H9 (cell line): ENCODE data around the gene ANKRD34A. TPM values are rescaled to one million over a fixed set of nuclear protein-coding genes. Genes with fewer than 3 reads are reported as not detected.

Source experiments
- DNase-seq: peaks from one replicate; pipeline ENCODE4 v3.0.0-alpha.2; 2017
- H2AFZ ChIP-seq: one replicate; pipeline ENCODE4 v1.6.1; 2013; ENCODE audit warnings: mild to moderate bottlenecking, low read length, control low read depth, moderate library complexity
- H2AK5ac ChIP-seq: 2 replicates; pipeline ENCODE4 v1.6.1; 2013; ENCODE audit warnings: low read length, control low read depth, mixed read lengths; ENCODE audit not compliant: insufficient read length
- H2BK120ac ChIP-seq: one replicate; pipeline ENCODE4 v1.6.1; 2013; ENCODE audit warnings: low read depth, mild to moderate bottlenecking, low read length, control low read depth, inconsistent platforms; ENCODE audit not compliant: poor library complexity, severe bottlenecking
- H2BK12ac ChIP-seq: 2 replicates; pipeline ENCODE4 v1.6.1; 2013; ENCODE audit warnings: low read length, control low read depth, mixed read lengths, low read depth; ENCODE audit not compliant: insufficient read length
- H2BK15ac ChIP-seq: 2 replicates; pipeline ENCODE4 v1.6.1; 2013; ENCODE audit warnings: low read depth, low read length, control low read depth
- H2BK20ac ChIP-seq: one replicate; pipeline ENCODE4 v1.6.1; 2013; ENCODE audit warnings: low read depth, mild to moderate bottlenecking, low read length, control low read depth, inconsistent platforms; ENCODE audit not compliant: poor library complexity, severe bottlenecking
- H2BK5ac ChIP-seq: 2 replicates; pipeline ENCODE4 v1.6.1; 2013; ENCODE audit warnings: low read length, control low read depth, mixed read lengths; ENCODE audit not compliant: insufficient read length
- H3K14ac ChIP-seq: 2 replicates; pipeline ENCODE4 v1.6.1; 2013; ENCODE audit warnings: low read length, control low read depth; ENCODE audit not compliant: insufficient read depth
- H3K18ac ChIP-seq: 2 replicates; pipeline ENCODE4 v1.6.1; 2013; ENCODE audit warnings: low read depth, mild to moderate bottlenecking, mixed read lengths, low read length, control low read depth; ENCODE audit not compliant: insufficient read length
- H3K23ac ChIP-seq: 2 replicates; pipeline ENCODE4 v1.6.1; 2013; ENCODE audit warnings: low read length, control low read depth, mixed read lengths, low read depth; ENCODE audit not compliant: insufficient read length
- H3K23me2 ChIP-seq: 2 replicates; pipeline ENCODE4 v1.6.1; 2013; ENCODE audit warnings: low read depth, mild to moderate bottlenecking, mixed read lengths, low read length, control low read depth; ENCODE audit not compliant: insufficient read length, poor library complexity, severe bottlenecking
- H3K27ac ChIP-seq: 2 replicates; pipeline ENCODE4 v1.5.1; 2013; ENCODE audit warnings: low read length, control low read depth, mixed read lengths, low read depth; ENCODE audit not compliant: insufficient read length
- H3K27me3 ChIP-seq: 2 replicates; pipeline ENCODE4 v1.6.1; 2013; ENCODE audit warnings: low read length, control low read depth, inconsistent platforms; ENCODE audit not compliant: insufficient read depth
- H3K4ac ChIP-seq: 2 replicates; pipeline ENCODE4 v1.6.1; 2013; ENCODE audit warnings: low read depth, mild to moderate bottlenecking, control low read depth, inconsistent platforms, low read length, moderate library complexity
- H3K4me1 ChIP-seq: 2 replicates; pipeline ENCODE4 v1.6.1; 2013; ENCODE audit warnings: low read length, control low read depth, inconsistent platforms; ENCODE audit not compliant: insufficient read depth
- H3K4me2 ChIP-seq: 2 replicates; pipeline ENCODE4 v1.6.1; 2013; ENCODE audit warnings: low read length, control low read depth, mixed read lengths; ENCODE audit not compliant: insufficient read length, insufficient read depth
- H3K56ac ChIP-seq: 2 replicates; pipeline ENCODE4 v1.6.1; 2013; ENCODE audit warnings: low read depth, mild to moderate bottlenecking, mixed read lengths, low read length, control low read depth; ENCODE audit not compliant: insufficient read length
- H3K79me1 ChIP-seq: 2 replicates; pipeline ENCODE4 v1.6.1; 2013; ENCODE audit warnings: low read depth, mild to moderate bottlenecking, moderate library complexity, low read length, control low read depth, inconsistent platforms; ENCODE audit not compliant: insufficient read depth, poor library complexity, severe bottlenecking
- H3K79me2 ChIP-seq: 2 replicates; pipeline ENCODE4 v1.6.1; 2013; ENCODE audit warnings: low read length, control low read depth, inconsistent platforms; ENCODE audit not compliant: insufficient read depth
- H3K9ac ChIP-seq: 2 replicates; pipeline ENCODE4 v1.6.1; 2013; ENCODE audit warnings: low read length, control low read depth, mixed read lengths; ENCODE audit not compliant: insufficient read length; ENCODE audit errors: extremely low read depth
- H3K9me3 ChIP-seq: one replicate; pipeline ENCODE4 v1.6.1; 2013; ENCODE audit warnings: low read depth, low read length, inconsistent platforms; ENCODE audit not compliant: control insufficient read depth
- H3T11ph ChIP-seq: one replicate; pipeline ENCODE4 v1.6.1; 2013; ENCODE audit warnings: mild to moderate bottlenecking, low read length, control low read depth, inconsistent platforms
- H4K20me1 ChIP-seq: one replicate; pipeline ENCODE4 v1.6.1; 2013; ENCODE audit not compliant: control insufficient read depth, insufficient read length, insufficient read depth
- H4K5ac ChIP-seq: 2 replicates; pipeline ENCODE4 v1.6.1; 2013; ENCODE audit warnings: low read depth, mild to moderate bottlenecking, mixed read lengths, low read length, control low read depth; ENCODE audit not compliant: insufficient read length
- H4K8ac ChIP-seq: replicated peaks from 2 replicates; pipeline ENCODE4 v1.6.1; 2013; ENCODE audit warnings: low read length, control low read depth, mixed read lengths, low read depth; ENCODE audit not compliant: insufficient read length
- H4K91ac ChIP-seq: 2 replicates; pipeline ENCODE4 v1.6.1; 2013; ENCODE audit warnings: low read depth, mild to moderate bottlenecking, moderate library complexity, mixed read lengths, low read length, control low read depth; ENCODE audit not compliant: insufficient read length
- H3K27ac Mint-ChIP-seq, 3 experiments: 2 replicates in 2 of 3; 3 replicates in 1 of 3; pipeline ENCODE4 v1.8.0; 2020 to 2021; ENCODE audit warnings: mixed read lengths in 3 of 3, mild to moderate bottlenecking in 1 of 3, moderate library complexity in 1 of 3
- H3K27me3 Mint-ChIP-seq: 2 replicates; pipeline ENCODE4 v1.8.0; 2021; ENCODE audit warnings: low read depth, mild to moderate bottlenecking, moderate library complexity, mixed read lengths
- H3K36me3 Mint-ChIP-seq, 3 experiments: 2 replicates in 2 of 3; 3 replicates in 1 of 3; pipeline ENCODE4 v1.8.0; 2020 to 2021; ENCODE audit warnings: low read depth in 3 of 3, mixed read lengths in 3 of 3; ENCODE audit not compliant: insufficient read depth in 1 of 3
- H3K4me1 Mint-ChIP-seq, 2 experiments: 2 replicates each; pipeline ENCODE4 v1.8.0; 2020; ENCODE audit warnings: mixed read lengths in 2 of 2
- H3K4me3 Mint-ChIP-seq, 2 experiments: 2 replicates in 1 of 2; 3 replicates in 1 of 2; pipeline ENCODE4 v1.8.0; 2020 to 2021; ENCODE audit warnings: mild to moderate bottlenecking in 2 of 2, mixed read lengths in 2 of 2, moderate library complexity in 1 of 2
- H3K9me3 Mint-ChIP-seq, 2 experiments: 2 replicates in 1 of 2; 3 replicates in 1 of 2; pipeline ENCODE4 v1.8.0; 2020; ENCODE audit warnings: mild to moderate bottlenecking in 2 of 2, mixed read lengths in 2 of 2, moderate library complexity in 1 of 2
- WGBS: extraction: QIAGEN DNeasy Blood & Tissue Kit; methylation state at CpG from one replicate; pipeline ENCODE4 v1.1.7; 2013; ENCODE audit warnings: missing lambda C conversion rate, low lambda C conversion rate, mixed read lengths; ENCODE audit not compliant: insufficient read length; ENCODE audit errors: extremely low coverage; 5-methylcytosine and 5-hydroxymethylcytosine counted together
- total RNA-seq: library from RNA; stranded (reverse); gene quantifications from 2 replicates; pipeline ENCODE4 v1.2.1, GENCODE V29; 2021
- TF ChIP-seq, protein P1 (sequence below): fragments of 200-600 bp; sonication (generic); conservative IDR thresholded peaks from 3 replicates; pipeline ENCODE4 v1.8.0; 2021; ENCODE audit warnings: antibody characterized with exemption, mild to moderate bottlenecking

The ANKRD34A gene
- total RNA-seq, 1 experiment from 2014 or later: 0.39 TPM

DNA sequence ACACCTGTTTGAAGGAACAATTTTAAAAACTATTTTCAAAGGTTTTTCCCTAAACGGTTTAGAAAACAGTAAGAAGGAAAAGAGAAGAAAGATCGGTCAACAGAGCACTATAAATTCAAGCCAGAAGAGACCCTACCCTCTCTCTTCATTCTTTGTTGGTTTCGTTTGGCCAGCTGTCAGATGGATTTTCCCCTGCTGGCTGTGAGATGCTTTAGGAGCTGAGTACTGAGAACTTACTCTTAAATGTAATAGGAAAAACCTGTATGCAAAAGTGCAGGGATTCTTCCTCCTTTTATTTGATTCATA lies 33.3 kb upstream of the ANKRD34A start:
- Histone ChIP-seq H3K18ac (no peak overlapping the region), H3K79me1 (peaks cover 7% of the 10 kb centered on the region), H3K56ac (no peak overlapping the region), H2BK20ac (no peak overlapping the region), H3K27ac (no peak overlapping the region), H2BK12ac (no peak overlapping the region), H3K4me1 (peaks cover 5% of the 10 kb centered on the region; the same call in 1 of the 2 replicates), H3K27me3 (no peaks in the 10 kb centered on the region), H3K79me2 (peaks cover 3% of the 10 kb centered on the region; the same call in 1 of the 2 replicates), H2AK5ac (no peak overlapping the region), H2BK120ac (no peak overlapping the region), H4K91ac (no peak overlapping the region), H2BK5ac (no peak overlapping the region), H4K8ac (no peak overlapping the region), H3K4me2 (peak overlapping the region; percentile 60), H3K14ac (no peak overlapping the region), H3K9me3 (no peaks in the 10 kb centered on the region), H2AFZ (no peak overlapping the region), H3K9ac (no peak overlapping the region), H4K20me1 (no peaks in the 10 kb centered on the region), H3K4ac (no peak overlapping the region), H3K23me2 (peaks cover 19% of the 10 kb centered on the region), H2BK15ac (no peak overlapping the region), H3T11ph (no peak overlapping the region), H3K23ac (no peak overlapping the region), H4K5ac (no peak overlapping the region)
- Mint-ChIP-seq H3K27me3 (no peaks in the 10 kb centered on the region), H3K9me3 (peaks cover 0 to 3% of the 10 kb centered on the region in 2 experiments; a peak in 2 of 5 replicates), H3K4me3 (peak overlapping the region; percentile 87 to 99; a peak in 4 of 5 replicates), H3K4me1 (peaks cover 48% of the 10 kb centered on the region in 2 experiments), H3K27ac (peak overlapping the region in 1 of 3 experiments; percentile 93; a peak in 2 of 7 replicates), H3K36me3 (peaks cover 29 to 39% (median 31%) of the 10 kb centered on the region in 3 experiments)
- no CpG with 5 or more reads among the region's 3 CpGs for WGBS
- TF ChIP-seq, protein P1, sequence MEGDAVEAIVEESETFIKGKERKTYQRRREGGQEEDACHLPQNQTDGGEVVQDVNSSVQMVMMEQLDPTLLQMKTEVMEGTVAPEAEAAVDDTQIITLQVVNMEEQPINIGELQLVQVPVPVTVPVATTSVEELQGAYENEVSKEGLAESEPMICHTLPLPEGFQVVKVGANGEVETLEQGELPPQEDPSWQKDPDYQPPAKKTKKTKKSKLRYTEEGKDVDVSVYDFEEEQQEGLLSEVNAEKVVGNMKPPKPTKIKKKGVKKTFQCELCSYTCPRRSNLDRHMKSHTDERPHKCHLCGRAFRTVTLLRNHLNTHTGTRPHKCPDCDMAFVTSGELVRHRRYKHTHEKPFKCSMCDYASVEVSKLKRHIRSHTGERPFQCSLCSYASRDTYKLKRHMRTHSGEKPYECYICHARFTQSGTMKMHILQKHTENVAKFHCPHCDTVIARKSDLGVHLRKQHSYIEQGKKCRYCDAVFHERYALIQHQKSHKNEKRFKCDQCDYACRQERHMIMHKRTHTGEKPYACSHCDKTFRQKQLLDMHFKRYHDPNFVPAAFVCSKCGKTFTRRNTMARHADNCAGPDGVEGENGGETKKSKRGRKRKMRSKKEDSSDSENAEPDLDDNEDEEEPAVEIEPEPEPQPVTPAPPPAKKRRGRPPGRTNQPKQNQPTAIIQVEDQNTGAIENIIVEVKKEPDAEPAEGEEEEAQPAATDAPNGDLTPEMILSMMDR: no peak
- no peak for DNase-seq
